ENCODE results near the gene LARGE2.

LARGE2 gene

GRCh38 chr11:45917286-45917622 lies 5.2 kb upstream of the LARGE2 start:
- DNase-seq, result peak; percentile 20

GRCh38 chr11:45917623-45918330 lies 4.7 kb upstream of the LARGE2 start, which contains the start of gene PEX16:
TSS of gene PEX16 (minus strand) at chr11:45917877. CDS start at chr11:45917811, 66 bp downstream.
- peak; percentile 99 for DNase-seq

GRCh38 chr11:45918331-45918941 lies 4.0 kb upstream of the LARGE2 start:
- DNase-seq, result peak; percentile 88

GRCh38 chr11:45918962-45919675 lies 3.3 kb upstream of the LARGE2 start:
- DNase-seq, result no peak

- DNase-seq, result peak; percentile 40
Observed at GRCh38 chr11:45919806-45920530, 2.5 kb upstream of the LARGE2 start.

GRCh38 chr11:45920531-45921477 lies 1.7 kb upstream of the LARGE2 start:
- DNase-seq, result no peak

- DNase-seq, result no peak
Observed at GRCh38 chr11:45921561-45922424, 663 bp upstream of the LARGE2 start.

GRCh38 chr11:45924036-45924915 lies 1.8 kb downstream of the LARGE2 start:
- DNase-seq, result no peak

- no peak for DNase-seq
Observed at GRCh38 chr11:45924927-45925326, 2.5 kb downstream of the LARGE2 start.

GRCh38 chr11:45925550-45925949 lies 3.1 kb downstream of the LARGE2 start:
- no peak for DNase-seq

GRCh38 chr11:45926001-45926401 lies 3.5 kb downstream of the LARGE2 start:
- no peak for DNase-seq

GRCh38 chr11:45926536-45927331 lies 4.3 kb downstream of the LARGE2 start:
- DNase-seq, result no peak

GRCh38 chr11:45927332-45927683 lies 4.9 kb downstream of the LARGE2 start:
- peak; percentile 37 for DNase-seq

- DNase-seq, result no peak
Observed at GRCh38 chr11:45927684-45928413, 5.4 kb downstream of the LARGE2 start.

- no peak for DNase-seq
Observed at GRCh38 chr11:45928535-45929215, 6.2 kb downstream of the LARGE2 start.

GRCh38 chr11:45929486-45930030 lies 7.1 kb downstream of the LARGE2 start:
- no peak for DNase-seq

- DNase-seq, result peak; percentile 72
Observed at GRCh38 chr11:45930031-45930794, 7.8 kb downstream of the LARGE2 start.

Data from hematopoietic multipotent progenitor cell treated with erythropoietin and hydrocortisone succinate and interleukin-3 and kit ligand, for 4 days (in vitro differentiated cells).